Adipocyte (in vitro differentiated cells): ENCODE results near the gene CRACDL.
A peak's percentile ranks its signal among the peaks of the same experiment; 100 is the strongest.
"Not testable (repeated sequence)": the region's sequence is repeated elsewhere in the genome, so short reads cannot be mapped to it uniquely, and the experiment has no call there.

Source experiments
- DNase-seq: peaks from one replicate; pipeline ENCODE4 v3.0.0-alpha.2; 2015; ENCODE audit warnings: low read depth
- H3K27me3 ChIP-seq: replicated peaks from 2 replicates; pipeline ENCODE4 v1.7.0; 2013; ENCODE audit warnings: mild to moderate bottlenecking, low read length, moderate library complexity; ENCODE audit not compliant: control insufficient read depth, insufficient read depth
- H3K36me3 ChIP-seq: 2 replicates; pipeline ENCODE4 v1.7.0; 2013; ENCODE audit warnings: low read length, mild to moderate bottlenecking, moderate library complexity; ENCODE audit not compliant: control insufficient read depth, insufficient read depth, severe bottlenecking
- H3K4me1 ChIP-seq: 2 replicates; pipeline ENCODE4 v1.7.0; 2013; ENCODE audit warnings: mild to moderate bottlenecking, low read length, moderate library complexity; ENCODE audit not compliant: control insufficient read depth, insufficient read depth
- H3K4me3 ChIP-seq: 2 replicates; pipeline ENCODE4 v1.7.0; 2013; ENCODE audit warnings: mild to moderate bottlenecking, low read length, moderate library complexity
- H3K9ac ChIP-seq: 2 replicates; pipeline ENCODE4 v1.7.0; 2013; ENCODE audit warnings: mild to moderate bottlenecking, low read length, moderate library complexity
- H3K9me3 ChIP-seq: 2 replicates; pipeline ENCODE4 v1.7.0; 2013; ENCODE audit warnings: mild to moderate bottlenecking, low read length, moderate library complexity; ENCODE audit not compliant: control insufficient read depth

Gene CRACDL

GRCh38 chr2:98764499-98764898, 171.5 kb downstream of the CRACDL start:
- Histone ChIP-seq H3K27me3 (peaks cover 13% of the 10 kb centered on the region), H3K36me3 (no peaks in the 10 kb centered on the region), H3K4me1 (peaks cover 13% of the 10 kb centered on the region), H3K9ac (no peak overlapping the region), H3K4me3 (no peak overlapping the region), H3K9me3 (no peaks in the 10 kb centered on the region)
- no peak for DNase-seq

GRCh38 chr2:98763209-98763951, 172.6 kb downstream of the CRACDL start:
- Histone ChIP-seq H3K27me3 (peaks cover 13% of the 10 kb centered on the region), H3K9me3 (no peaks in the 10 kb centered on the region), H3K36me3 (no peaks in the 10 kb centered on the region), H3K4me1 (peaks cover 13% of the 10 kb centered on the region), H3K9ac (no peak overlapping the region), H3K4me3 (no peak overlapping the region)
- no peak for DNase-seq

- H3K27me3 ChIP-seq: peaks cover 13% of the 10 kb centered on the region
Measured at GRCh38 chr2:98761909-98762308, 174.1 kb downstream of the CRACDL start.

GRCh38 chr2:98761267-98761781, 174.7 kb downstream of the CRACDL start:
- H3K4me1 ChIP-seq: peaks cover 21% of the 10 kb centered on the region
- DNase-seq: no peak
- no peak overlapping the region for H3K9ac ChIP-seq
- H3K27me3 ChIP-seq: peaks cover 13% of the 10 kb centered on the region
- no peaks in the 10 kb centered on the region for H3K36me3 ChIP-seq
- no peaks in the 10 kb centered on the region for H3K9me3 ChIP-seq
- no peak overlapping the region for H3K4me3 ChIP-seq

More at GRCh38 chr2:98761909-98762308, 174.1 kb downstream of the CRACDL start:
- Histone ChIP-seq H3K4me3 (no peak overlapping the region), H3K4me1 (peaks cover 21% of the 10 kb centered on the region), H3K9me3 (no peaks in the 10 kb centered on the region), H3K36me3 (no peaks in the 10 kb centered on the region), H3K9ac (no peak overlapping the region)
- no peak for DNase-seq

- H3K27me3 ChIP-seq: peaks cover 23% of the 10 kb centered on the region
- DNase-seq: no peak
- H3K9me3 ChIP-seq: no peaks in the 10 kb centered on the region
- H3K9ac ChIP-seq: no peak overlapping the region
- no peaks in the 10 kb centered on the region for H3K36me3 ChIP-seq
- no peak overlapping the region for H3K4me3 ChIP-seq
- peaks cover 17% of the 10 kb centered on the region for H3K4me1 ChIP-seq
Measured at GRCh38 chr2:98759827-98760625, 176.0 kb downstream of the CRACDL start.

- Histone ChIP-seq H3K4me1 (peaks cover 15% of the 10 kb centered on the region), H3K9me3 (no peaks in the 10 kb centered on the region), H3K27me3 (peaks cover 27% of the 10 kb centered on the region), H3K36me3 (no peaks in the 10 kb centered on the region), H3K4me3 (no peak overlapping the region), H3K9ac (no peak overlapping the region)
- no peak for DNase-seq
Measured at GRCh38 chr2:98759338-98759737, 176.7 kb downstream of the CRACDL start.

GRCh38 chr2:98757904-98758421, 178.1 kb downstream of the CRACDL start:
- Histone ChIP-seq H3K4me1 (peaks cover 8% of the 10 kb centered on the region), H3K9me3 (no peaks in the 10 kb centered on the region), H3K9ac (no peak overlapping the region), H3K36me3 (no peaks in the 10 kb centered on the region), H3K27me3 (peaks cover 40% of the 10 kb centered on the region), H3K4me3 (no peak overlapping the region)
- peak; percentile 48 for DNase-seq

- H3K9me3 ChIP-seq: no peaks in the 10 kb centered on the region
- H3K27me3 ChIP-seq: peaks cover 52% of the 10 kb centered on the region
- H3K4me3 ChIP-seq: no peak overlapping the region
- peaks cover 8% of the 10 kb centered on the region for H3K4me1 ChIP-seq
- DNase-seq: no peak
- no peaks in the 10 kb centered on the region for H3K36me3 ChIP-seq
- H3K9ac ChIP-seq: no peak overlapping the region
Measured at GRCh38 chr2:98753801-98754200, 182.2 kb downstream of the CRACDL start.

GRCh38 chr2:98752711-98753110, 183.3 kb downstream of the CRACDL start:
- not testable (repeated sequence) for H3K9ac ChIP-seq, DNase-seq, H3K36me3 ChIP-seq, H3K9me3 ChIP-seq, H3K4me3 ChIP-seq, H3K4me1 ChIP-seq
- H3K27me3 ChIP-seq: peaks cover 52% of the 10 kb centered on the region

- Histone ChIP-seq H3K9me3 (no peaks in the 10 kb centered on the region), H3K36me3 (no peaks in the 10 kb centered on the region), H3K27me3 (peaks cover 52% of the 10 kb centered on the region), H3K4me1 (no peaks in the 10 kb centered on the region), H3K9ac (no peak overlapping the region), H3K4me3 (no peak overlapping the region)
- DNase-seq: no peak
Measured at GRCh38 chr2:98751748-98752147, 184.3 kb downstream of the CRACDL start.

GRCh38 chr2:98750593-98751282, 185.3 kb downstream of the CRACDL start:
- peaks cover 50% of the 10 kb centered on the region for H3K27me3 ChIP-seq
- no peaks in the 10 kb centered on the region for H3K4me1 ChIP-seq
- no peak for DNase-seq
- H3K9ac ChIP-seq: no peak overlapping the region
- no peak overlapping the region for H3K4me3 ChIP-seq
- H3K9me3 ChIP-seq: no peaks in the 10 kb centered on the region
- no peaks in the 10 kb centered on the region for H3K36me3 ChIP-seq
